Sigmoid colon (tissue), 4 donors: ENCODE data around the gene SNX3.

Experiments used
- EP300 ChIP-seq, 4 donors: sonication (generic); formaldehyde crosslinking; IDR thresholded peaks; one replicate each; pipeline ENCODE4 v1.6.1; 2017; ENCODE audit warnings: antibody characterized with exemption in 4 of 4
- POLR2A ChIP-seq, 2 donors: fragments of 450-650 bp; IDR thresholded peaks; one replicate each; pipeline ENCODE4 v1.6.1; 2016; ENCODE audit warnings: antibody characterized with exemption in 2 of 2, mild to moderate bottlenecking in 2 of 2, moderate library complexity in 2 of 2
- POLR2AphosphoS5 ChIP-seq, 4 donors: sonication (generic); formaldehyde crosslinking; IDR thresholded peaks; one replicate each; pipeline ENCODE4 v1.6.1; 2017; ENCODE audit warnings: antibody characterized with exemption in 4 of 4
- TF ChIP-seq, protein P1 (sequence below), 4 experiments: fragments of 450-650 bp in 3 of 4; fragments of 200-600 bp in 1 of 4; IDR thresholded peaks; one replicate each; pipeline ENCODE4 v1.5.1; 2016 to 2019; ENCODE audit warnings: antibody characterized with exemption in 4 of 4, mild to moderate bottlenecking in 3 of 4, moderate library complexity in 2 of 4

DNA sequence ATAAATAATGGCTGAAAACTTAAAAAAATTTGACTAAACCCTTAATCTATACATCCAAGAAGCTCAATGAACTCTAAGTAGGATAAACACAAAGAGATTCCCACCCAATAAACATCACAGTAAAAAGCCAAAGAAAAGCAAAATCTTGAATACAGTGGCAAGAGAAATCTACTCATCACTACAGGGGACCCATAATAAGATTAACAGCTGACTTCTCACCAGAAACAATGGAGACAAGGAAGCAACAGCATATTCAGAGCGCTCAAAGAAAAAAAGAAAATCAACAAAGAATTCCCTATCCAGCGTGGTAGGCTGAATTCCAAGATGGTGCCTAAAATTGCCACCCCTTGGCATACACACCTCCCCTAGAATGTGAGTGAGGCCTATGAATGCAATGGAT lies 18.6 kb downstream of the SNX3 start:
- TF ChIP-seq POLR2A (IDR thresholded peaks at IDR 0.05) (no peak), EP300 (IDR thresholded peaks at IDR 0.05) (no peak), POLR2AphosphoS5 (IDR thresholded peaks at IDR 0.05) (no peak)
- TF ChIP-seq, protein P1, sequence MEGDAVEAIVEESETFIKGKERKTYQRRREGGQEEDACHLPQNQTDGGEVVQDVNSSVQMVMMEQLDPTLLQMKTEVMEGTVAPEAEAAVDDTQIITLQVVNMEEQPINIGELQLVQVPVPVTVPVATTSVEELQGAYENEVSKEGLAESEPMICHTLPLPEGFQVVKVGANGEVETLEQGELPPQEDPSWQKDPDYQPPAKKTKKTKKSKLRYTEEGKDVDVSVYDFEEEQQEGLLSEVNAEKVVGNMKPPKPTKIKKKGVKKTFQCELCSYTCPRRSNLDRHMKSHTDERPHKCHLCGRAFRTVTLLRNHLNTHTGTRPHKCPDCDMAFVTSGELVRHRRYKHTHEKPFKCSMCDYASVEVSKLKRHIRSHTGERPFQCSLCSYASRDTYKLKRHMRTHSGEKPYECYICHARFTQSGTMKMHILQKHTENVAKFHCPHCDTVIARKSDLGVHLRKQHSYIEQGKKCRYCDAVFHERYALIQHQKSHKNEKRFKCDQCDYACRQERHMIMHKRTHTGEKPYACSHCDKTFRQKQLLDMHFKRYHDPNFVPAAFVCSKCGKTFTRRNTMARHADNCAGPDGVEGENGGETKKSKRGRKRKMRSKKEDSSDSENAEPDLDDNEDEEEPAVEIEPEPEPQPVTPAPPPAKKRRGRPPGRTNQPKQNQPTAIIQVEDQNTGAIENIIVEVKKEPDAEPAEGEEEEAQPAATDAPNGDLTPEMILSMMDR (IDR thresholded peaks at IDR 0.05): no peak
